HG03575 (cell line): ENCODE results near the gene STARD7.

ENCODE experiments used
- ATAC-seq: cut with Tn5 transposase; IDR thresholded peaks from one replicate; pipeline ENCODE4 v1.9.1; 2021; ENCODE audit not compliant: unreplicated experiment, insufficient number of reproducible peaks, low FRiP score; ENCODE audit errors: extremely low read depth

Gene STARD7

GRCh38 chr2:96203130-96204028 is 5.2 kb downstream of the STARD7 start:
- no peak for ATAC-seq

GRCh38 chr2:96202152-96202854 is 6.3 kb downstream of the STARD7 start:
- no peak for ATAC-seq

GRCh38 chr2:96201338-96201737 is 7.3 kb downstream of the STARD7 start:
- no peak for ATAC-seq

- ATAC-seq: no peak
Observed at GRCh38 chr2:96198921-96199320, 9.7 kb downstream of the STARD7 start.

DNA sequence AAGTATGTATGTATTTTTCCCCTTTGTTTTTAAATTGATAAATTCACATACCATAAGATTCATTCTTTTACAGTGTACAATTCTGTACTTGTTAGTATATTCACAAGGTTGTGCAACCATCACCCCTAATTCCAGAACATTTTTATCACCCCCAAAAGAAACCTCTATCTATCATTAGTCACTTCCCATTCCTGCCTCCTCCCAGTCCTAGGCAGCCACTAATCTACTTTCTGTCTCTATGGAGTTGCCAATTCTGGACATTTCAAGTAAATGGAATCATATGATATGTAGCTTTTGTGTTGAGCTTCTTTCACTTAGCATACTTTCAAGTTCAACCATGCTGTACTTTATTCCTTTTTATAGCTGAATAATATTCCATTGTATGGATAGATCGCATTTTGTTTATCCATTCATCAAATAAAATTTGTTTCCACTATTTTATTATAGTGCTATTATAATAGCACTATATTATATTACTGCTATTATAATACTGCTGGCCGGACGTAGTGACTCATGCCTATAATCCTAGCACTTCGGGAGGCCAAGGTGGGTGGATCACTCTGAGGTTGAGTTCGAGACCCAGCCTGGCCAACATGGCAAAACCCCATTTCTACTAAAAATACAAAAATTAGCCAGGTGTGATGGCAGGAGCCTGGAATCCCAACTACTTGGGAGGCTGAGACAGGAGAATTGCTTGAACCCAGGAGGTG is 10.9 kb downstream of the STARD7 start:
- no peak for ATAC-seq

DNA sequence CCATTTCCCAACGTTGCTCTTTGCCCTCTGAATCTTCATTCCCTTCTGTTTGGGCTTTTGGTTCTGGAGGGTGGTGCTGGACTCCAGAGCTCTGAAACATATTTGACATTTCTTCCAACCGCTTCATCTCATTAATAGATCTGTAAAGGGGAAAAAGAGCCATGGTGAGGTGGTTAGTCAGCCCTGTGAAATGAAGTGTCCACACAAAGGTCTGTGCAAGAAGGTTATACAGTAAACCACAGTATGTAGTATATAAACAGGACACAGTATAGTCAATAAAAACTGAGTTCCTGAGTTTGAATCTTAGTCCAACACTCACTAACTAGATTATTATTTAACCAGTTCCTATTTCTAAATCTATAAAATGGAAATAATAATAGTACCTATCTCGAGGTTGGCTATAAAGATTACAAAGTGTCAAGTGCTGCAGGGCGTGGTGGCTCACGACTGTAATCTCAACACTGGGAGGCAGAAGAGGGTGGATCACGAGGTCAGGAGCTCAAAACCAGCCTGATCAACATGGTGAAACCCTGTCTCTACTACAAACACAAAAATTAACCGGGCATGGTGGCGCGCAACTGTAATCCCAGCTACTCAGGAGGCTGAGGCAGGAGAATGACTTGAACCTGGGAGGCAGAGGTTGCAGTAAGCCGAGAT is 13.1 kb downstream of the STARD7 start:
- no peak for ATAC-seq

- ATAC-seq: no peak
Observed at GRCh38 chr2:96191937-96192670, 16.5 kb downstream of the STARD7 start.

GRCh38 chr2:96188821-96189526 is 19.7 kb downstream of the STARD7 start:
- no peak for ATAC-seq

- ATAC-seq: no peak
Observed at GRCh38 chr2:96186562-96186961, 22.1 kb downstream of the STARD7 start.

GRCh38 chr2:96185516-96185915 is 23.1 kb downstream of the STARD7 start:
- no peak for ATAC-seq

- ATAC-seq: no peak
Observed at GRCh38 chr2:96184989-96185388, 23.6 kb downstream of the STARD7 start.

- no peak for ATAC-seq
Observed at GRCh38 chr2:96184188-96184587, 24.4 kb downstream of the STARD7 start.

DNA sequence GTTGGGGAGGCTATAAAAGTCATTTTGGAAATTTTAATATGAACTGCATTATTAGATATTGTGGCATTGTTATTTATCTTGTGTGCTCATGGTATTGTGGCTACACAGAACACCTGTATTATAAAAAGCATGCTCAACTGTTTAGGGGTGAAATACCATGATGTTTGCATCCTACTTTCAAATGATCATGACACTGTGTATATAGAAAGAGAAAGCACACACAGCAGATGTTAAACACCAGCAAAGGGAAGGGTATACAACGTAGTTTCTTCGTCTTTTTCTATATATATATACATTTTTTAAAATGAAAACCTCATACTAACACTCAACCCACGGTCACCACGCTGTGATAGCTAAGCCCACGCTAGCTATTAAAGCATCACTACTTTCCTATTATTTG is 27.1 kb downstream of the STARD7 start:
- no peak for ATAC-seq

DNA sequence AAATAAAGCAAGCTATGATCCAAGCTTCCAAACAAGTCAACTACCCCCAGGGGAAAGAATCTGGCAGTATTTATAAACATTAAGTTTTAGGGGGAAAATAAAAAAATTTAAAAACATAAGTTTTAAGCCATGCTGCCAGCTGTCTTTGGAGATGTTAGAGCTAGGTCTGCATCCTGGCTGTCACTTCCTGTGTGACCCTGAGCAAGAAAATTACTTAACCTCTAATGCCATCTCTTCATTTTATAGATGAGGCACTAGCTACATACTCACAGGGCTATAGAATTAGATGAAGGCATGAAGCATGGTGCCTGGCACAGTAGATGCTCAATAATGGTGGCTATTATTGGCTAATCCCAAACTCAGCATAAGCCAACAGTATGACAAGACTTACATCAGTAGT is 28.1 kb downstream of the STARD7 start:
- no peak for ATAC-seq

- no peak for ATAC-seq
Observed at GRCh38 chr2:96180002-96180401, 28.6 kb downstream of the STARD7 start.

- no peak for ATAC-seq
Observed at GRCh38 chr2:96176661-96177060, 32.0 kb downstream of the STARD7 start.

GRCh38 chr2:96175951-96176350 is 32.7 kb downstream of the STARD7 start:
- ATAC-seq: no peak
